Subcutaneous abdominal adipose tissue (tissue), 5 donors: ENCODE results near the gene RABGAP1L.

Experiments used
- H3K27ac ChIP-seq: one replicate; pipeline ENCODE4 v1.7.0; 2013; ENCODE audit warnings: low read depth, mild to moderate bottlenecking, inconsistent platforms, low read length, moderate library complexity
- H3K27me3 ChIP-seq, 5 donors: one replicate each; pipeline ENCODE4 v1.7.0; 2013; ENCODE audit warnings: low read length in 5 of 5, inconsistent platforms in 1 of 5; ENCODE audit not compliant: control insufficient read depth in 5 of 5, insufficient read depth in 4 of 5
- H3K36me3 ChIP-seq, 5 donors: one replicate each; pipeline ENCODE4 v1.7.0; 2013; ENCODE audit warnings: low read length in 5 of 5; ENCODE audit not compliant: control insufficient read depth in 5 of 5, insufficient read depth in 5 of 5
- H3K4me1 ChIP-seq, 5 donors: one replicate each; pipeline ENCODE4 v1.7.0; 2013; ENCODE audit warnings: low read length in 5 of 5, mild to moderate bottlenecking in 3 of 5, moderate library complexity in 1 of 5; ENCODE audit not compliant: control insufficient read depth in 5 of 5, insufficient read depth in 5 of 5
- H3K4me3 ChIP-seq, 5 donors: one replicate each; pipeline ENCODE4 v1.7.0; 2013; ENCODE audit warnings: low read length in 5 of 5, low read depth in 1 of 5
- H3K9ac ChIP-seq, 5 donors: one replicate each; pipeline ENCODE4 v1.7.0; 2013; ENCODE audit warnings: low read length in 5 of 5, mild to moderate bottlenecking in 4 of 5, moderate library complexity in 3 of 5
- H3K9me3 ChIP-seq, 5 donors: one replicate each; pipeline ENCODE4 v1.7.0; 2013; ENCODE audit warnings: low read length in 5 of 5; ENCODE audit not compliant: control insufficient read depth in 5 of 5
- donor health status: healthy.
- donor health status: healthy.
- donor health status: healthy.
- donor health status: healthy.
- donor health status: healthy.

Gene RABGAP1L

GRCh38 chr1:174654560-174654959, 495.2 kb downstream of the RABGAP1L start:
- no peak overlapping the region for H3K4me3 ChIP-seq
- H3K9me3 ChIP-seq = peaks cover 0 to 6% (median 0%) of the 10 kb centered on the region in 5 donors
- H3K9ac ChIP-seq = no peak overlapping the region
- H3K27me3 ChIP-seq = no peaks in the 10 kb centered on the region
- no peaks in the 10 kb centered on the region for H3K36me3 ChIP-seq
- no peak overlapping the region for H3K27ac ChIP-seq
- no peaks in the 10 kb centered on the region for H3K4me1 ChIP-seq

- H3K27ac ChIP-seq = no peak overlapping the region
- H3K9ac ChIP-seq = no peak overlapping the region
- peaks cover 0 to 6% (median 0%) of the 10 kb centered on the region in 5 donors for H3K9me3 ChIP-seq
- no peak overlapping the region for H3K4me3 ChIP-seq
- no peaks in the 10 kb centered on the region for H3K27me3 ChIP-seq
- H3K36me3 ChIP-seq = no peaks in the 10 kb centered on the region
- no peaks in the 10 kb centered on the region for H3K4me1 ChIP-seq
Observed at GRCh38 chr1:174656409-174657059, 497.2 kb downstream of the RABGAP1L start.

GRCh38 chr1:174657411-174657810, 498.1 kb downstream of the RABGAP1L start:
- Histone ChIP-seq H3K9ac (no peak overlapping the region), H3K4me1 (no peaks in the 10 kb centered on the region), H3K9me3 (peaks cover 0 to 6% (median 0%) of the 10 kb centered on the region in 5 donors), H3K36me3 (no peaks in the 10 kb centered on the region), H3K27ac (no peak overlapping the region), H3K27me3 (no peaks in the 10 kb centered on the region), H3K4me3 (no peak overlapping the region)

GRCh38 chr1:174657893-174658292, 498.6 kb downstream of the RABGAP1L start:
- H3K4me1 ChIP-seq = no peaks in the 10 kb centered on the region
- H3K36me3 ChIP-seq = no peaks in the 10 kb centered on the region
- no peaks in the 10 kb centered on the region for H3K27me3 ChIP-seq
- no peak overlapping the region for H3K9ac ChIP-seq
- H3K9me3 ChIP-seq = peaks cover 0 to 6% (median 0%) of the 10 kb centered on the region in 5 donors
- no peak overlapping the region for H3K4me3 ChIP-seq
- no peak overlapping the region for H3K27ac ChIP-seq

- Histone ChIP-seq H3K4me3 (no peak overlapping the region), H3K27me3 (no peaks in the 10 kb centered on the region), H3K27ac (no peak overlapping the region), H3K9ac (no peak overlapping the region), H3K9me3 (peaks cover 0 to 6% (median 0%) of the 10 kb centered on the region in 5 donors), H3K36me3 (no peaks in the 10 kb centered on the region), H3K4me1 (no peaks in the 10 kb centered on the region)
Observed at GRCh38 chr1:174659823-174660222, 500.5 kb downstream of the RABGAP1L start.

- Histone ChIP-seq H3K4me1 (no peaks in the 10 kb centered on the region), H3K27me3 (no peaks in the 10 kb centered on the region), H3K9me3 (peaks cover 0 to 6% (median 0%) of the 10 kb centered on the region in 5 donors), H3K4me3 (no peak overlapping the region), H3K36me3 (no peaks in the 10 kb centered on the region), H3K27ac (no peak overlapping the region), H3K9ac (no peak overlapping the region)
Observed at GRCh38 chr1:174660476-174660875, 501.2 kb downstream of the RABGAP1L start.

GRCh38 chr1:174663358-174663757, 504.0 kb downstream of the RABGAP1L start:
- Histone ChIP-seq H3K4me1 (no peaks in the 10 kb centered on the region), H3K27ac (no peak overlapping the region), H3K27me3 (no peaks in the 10 kb centered on the region), H3K9me3 (peaks cover 0 to 4% (median 0%) of the 10 kb centered on the region in 5 donors), H3K9ac (no peak overlapping the region), H3K4me3 (no peak overlapping the region), H3K36me3 (no peaks in the 10 kb centered on the region)

- Histone ChIP-seq H3K4me1 (no peaks in the 10 kb centered on the region), H3K9me3 (peaks cover 0 to 20% (median 14%) of the 10 kb centered on the region in 5 donors), H3K36me3 (no peaks in the 10 kb centered on the region), H3K27me3 (no peaks in the 10 kb centered on the region), H3K27ac (no peak overlapping the region), H3K9ac (no peak overlapping the region), H3K4me3 (no peak overlapping the region)
Observed at GRCh38 chr1:174666248-174666647, 506.9 kb downstream of the RABGAP1L start.

GRCh38 chr1:174671826-174672225, 512.5 kb downstream of the RABGAP1L start:
- peaks cover 0 to 23% (median 14%) of the 10 kb centered on the region in 5 donors for H3K9me3 ChIP-seq
- no peaks in the 10 kb centered on the region for H3K27me3 ChIP-seq
- H3K4me3 ChIP-seq = no peak overlapping the region
- no peaks in the 10 kb centered on the region for H3K36me3 ChIP-seq
- no peaks in the 10 kb centered on the region for H3K4me1 ChIP-seq
- no peak overlapping the region for H3K27ac ChIP-seq
- no peak overlapping the region for H3K9ac ChIP-seq

GRCh38 chr1:174676856-174677255, 517.5 kb downstream of the RABGAP1L start:
- no peaks in the 10 kb centered on the region for H3K27me3 ChIP-seq
- no peaks in the 10 kb centered on the region for H3K36me3 ChIP-seq
- no peak overlapping the region for H3K27ac ChIP-seq
- no peak overlapping the region for H3K9ac ChIP-seq
- no peaks in the 10 kb centered on the region for H3K4me1 ChIP-seq
- no peaks in the 10 kb centered on the region for H3K9me3 ChIP-seq
- H3K4me3 ChIP-seq = no peak overlapping the region
